Activated CD8-positive, alpha-beta T cell treated with anti-CD3 and anti-CD28 coated beads for 36 hours (primary cell): ENCODE results near the gene SH3PXD2B. TPM values are rescaled to one million over a fixed set of nuclear protein-coding genes. Genes with fewer than 3 reads are reported as not detected.

Source experiments
- ATAC-seq: fragments of 200-7000 bp; cut with Tn5 transposase; one replicate; pipeline ENCODE4 v1.10.0; 2021; ENCODE audit warnings: mild to moderate bottlenecking, moderate library complexity
- CTCF ChIA-PET: fragments of 350-600 bp; sonication (Branson Sonifier 250); formaldehyde crosslinking; loops from one replicate; lab custom pipeline; 2021; ENCODE audit warnings: antibody characterized with exemption; lab: Charles Lee
- POLR2A ChIA-PET: fragments of 350-600 bp; sonication (Branson Sonifier 250); formaldehyde crosslinking; loops from one replicate; lab custom pipeline; 2021; ENCODE audit warnings: antibody characterized with exemption; lab: Charles Lee
- DNase-seq: peaks from one replicate; pipeline ENCODE4 v3.0.0-alpha.2; 2020
- H3K27ac Mint-ChIP-seq: one replicate; pipeline ENCODE4 v1.8.0; 2021; ENCODE audit warnings: mild to moderate bottlenecking, mixed read lengths
- H3K27me3 Mint-ChIP-seq: one replicate; pipeline ENCODE4 v1.8.0; 2021; ENCODE audit warnings: mixed read lengths
- H3K36me3 Mint-ChIP-seq: one replicate; pipeline ENCODE4 v1.8.0; 2021; ENCODE audit warnings: low read depth, mixed read lengths
- H3K4me1 Mint-ChIP-seq: one replicate; pipeline ENCODE4 v1.8.0; 2021; ENCODE audit warnings: low read depth, mixed read lengths
- H3K4me3 Mint-ChIP-seq: one replicate; pipeline ENCODE4 v1.8.0; 2021; ENCODE audit warnings: mild to moderate bottlenecking, moderate library complexity, mixed read lengths
- H3K9me3 Mint-ChIP-seq: one replicate; pipeline ENCODE4 v1.8.0; 2021; ENCODE audit warnings: mixed read lengths
- intact Hi-C: fragments of 100-400 bp; cut with micrococcal nuclease; formaldehyde crosslinking; loops from one replicate; pipeline ENCODE4 v1.10.0; 2022
- total RNA-seq, 2 experiments: library from RNA; stranded (reverse); gene quantifications; one replicate each; pipeline ENCODE4 v1.2.3, GENCODE V29; 2021
- TF ChIP-seq, protein P1 (sequence below): fragments of 200-600 bp; IDR thresholded peaks from one replicate; pipeline ENCODE4 v1.8.0; 2022; ENCODE audit warnings: antibody characterized with exemption, mild to moderate bottlenecking

SH3PXD2B gene
- total RNA-seq, 2 experiments from 2014 or later = 0.38 to 0.47 TPM

DNA sequence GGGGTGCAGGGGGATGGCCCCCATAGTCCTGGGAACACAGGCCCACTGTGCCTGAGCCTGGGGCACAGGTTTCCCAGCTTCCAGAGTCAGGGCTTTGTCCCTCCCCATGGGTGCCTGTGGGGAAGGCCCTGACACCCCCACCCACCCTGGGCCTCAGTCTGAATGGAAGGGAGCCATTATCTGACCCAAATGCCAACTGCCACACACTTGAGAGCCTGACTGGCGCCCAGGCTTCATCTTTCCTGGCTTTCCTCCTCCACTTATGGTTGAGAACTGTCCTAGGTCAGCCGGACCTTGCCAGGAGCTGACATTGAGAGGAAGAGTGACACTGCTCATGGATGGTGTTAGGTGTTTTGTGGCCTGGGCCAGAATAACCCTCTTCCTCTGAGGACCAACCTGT lies 24.0 kb downstream of the SH3PXD2B start:
- no peaks in the 10 kb centered on the region for H3K36me3 Mint-ChIP-seq
- ATAC-seq = no peak
- DNase-seq = no peak
- H3K27ac Mint-ChIP-seq = no peak overlapping the region
- ChIA-PET POLR2A (no interaction called here), CTCF (no interaction called here)
- intact Hi-C loops = no loop called here
- no peaks in the 10 kb centered on the region for H3K9me3 Mint-ChIP-seq
- H3K27me3 Mint-ChIP-seq = peaks cover 1% of the 10 kb centered on the region
- TF ChIP-seq, protein P1, sequence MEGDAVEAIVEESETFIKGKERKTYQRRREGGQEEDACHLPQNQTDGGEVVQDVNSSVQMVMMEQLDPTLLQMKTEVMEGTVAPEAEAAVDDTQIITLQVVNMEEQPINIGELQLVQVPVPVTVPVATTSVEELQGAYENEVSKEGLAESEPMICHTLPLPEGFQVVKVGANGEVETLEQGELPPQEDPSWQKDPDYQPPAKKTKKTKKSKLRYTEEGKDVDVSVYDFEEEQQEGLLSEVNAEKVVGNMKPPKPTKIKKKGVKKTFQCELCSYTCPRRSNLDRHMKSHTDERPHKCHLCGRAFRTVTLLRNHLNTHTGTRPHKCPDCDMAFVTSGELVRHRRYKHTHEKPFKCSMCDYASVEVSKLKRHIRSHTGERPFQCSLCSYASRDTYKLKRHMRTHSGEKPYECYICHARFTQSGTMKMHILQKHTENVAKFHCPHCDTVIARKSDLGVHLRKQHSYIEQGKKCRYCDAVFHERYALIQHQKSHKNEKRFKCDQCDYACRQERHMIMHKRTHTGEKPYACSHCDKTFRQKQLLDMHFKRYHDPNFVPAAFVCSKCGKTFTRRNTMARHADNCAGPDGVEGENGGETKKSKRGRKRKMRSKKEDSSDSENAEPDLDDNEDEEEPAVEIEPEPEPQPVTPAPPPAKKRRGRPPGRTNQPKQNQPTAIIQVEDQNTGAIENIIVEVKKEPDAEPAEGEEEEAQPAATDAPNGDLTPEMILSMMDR = no peak
- H3K4me1 Mint-ChIP-seq = no peaks in the 10 kb centered on the region
- no peak overlapping the region for H3K4me3 Mint-ChIP-seq

DNA sequence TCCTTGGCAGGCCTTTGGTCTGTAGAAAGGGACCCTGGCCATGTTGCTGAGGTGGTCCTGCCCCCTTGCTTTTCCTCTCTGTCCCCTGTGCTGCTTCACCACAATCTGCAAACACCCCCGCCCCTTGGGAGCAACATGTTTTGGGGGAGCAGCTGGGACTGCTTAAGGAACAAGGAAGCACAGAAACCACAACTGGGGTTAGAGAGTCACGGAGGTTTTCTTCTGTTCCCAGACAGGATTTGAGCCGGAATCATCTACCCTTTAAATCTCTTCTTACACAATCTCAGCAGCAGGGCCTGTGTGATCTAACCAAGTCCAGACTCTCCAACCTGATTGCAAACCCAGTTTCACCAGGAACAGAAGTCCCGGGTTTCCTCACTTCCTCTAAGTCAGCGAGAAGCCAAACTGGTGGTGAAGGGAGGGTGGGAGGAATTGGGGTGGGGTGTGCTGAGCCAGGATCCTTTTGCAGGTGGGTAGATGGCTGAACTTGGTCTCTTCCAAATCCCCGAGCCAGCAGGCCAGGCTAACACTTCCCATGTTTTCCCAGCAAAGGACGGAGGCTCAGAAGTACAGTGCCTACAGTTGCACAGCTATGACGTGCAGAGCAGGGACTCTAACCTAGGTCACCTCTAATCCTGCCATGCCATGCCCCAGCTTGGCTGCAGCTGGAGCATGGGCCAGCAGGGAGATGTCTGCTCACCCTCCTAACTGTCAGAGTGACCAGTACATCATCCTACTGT lies 25.0 kb downstream of the SH3PXD2B start:
- ATAC-seq (no peak), DNase-seq (no peak)
- POLR2A ChIA-PET = interaction anchor here (0.5 kb wide), 1 partner anchor 16 kb away, joined by 3 read pairs; no protein-coding TSS in a partner anchor
- CTCF ChIA-PET = no interaction called here
- Mint-ChIP-seq H3K9me3 (no peaks in the 10 kb centered on the region), H3K36me3 (no peaks in the 10 kb centered on the region), H3K27me3 (peaks cover 5% of the 10 kb centered on the region), H3K4me1 (no peaks in the 10 kb centered on the region), H3K27ac (no peak overlapping the region), H3K4me3 (no peak overlapping the region)
- intact Hi-C loops = no loop called here
- TF ChIP-seq, protein P1 = no peak

DNA sequence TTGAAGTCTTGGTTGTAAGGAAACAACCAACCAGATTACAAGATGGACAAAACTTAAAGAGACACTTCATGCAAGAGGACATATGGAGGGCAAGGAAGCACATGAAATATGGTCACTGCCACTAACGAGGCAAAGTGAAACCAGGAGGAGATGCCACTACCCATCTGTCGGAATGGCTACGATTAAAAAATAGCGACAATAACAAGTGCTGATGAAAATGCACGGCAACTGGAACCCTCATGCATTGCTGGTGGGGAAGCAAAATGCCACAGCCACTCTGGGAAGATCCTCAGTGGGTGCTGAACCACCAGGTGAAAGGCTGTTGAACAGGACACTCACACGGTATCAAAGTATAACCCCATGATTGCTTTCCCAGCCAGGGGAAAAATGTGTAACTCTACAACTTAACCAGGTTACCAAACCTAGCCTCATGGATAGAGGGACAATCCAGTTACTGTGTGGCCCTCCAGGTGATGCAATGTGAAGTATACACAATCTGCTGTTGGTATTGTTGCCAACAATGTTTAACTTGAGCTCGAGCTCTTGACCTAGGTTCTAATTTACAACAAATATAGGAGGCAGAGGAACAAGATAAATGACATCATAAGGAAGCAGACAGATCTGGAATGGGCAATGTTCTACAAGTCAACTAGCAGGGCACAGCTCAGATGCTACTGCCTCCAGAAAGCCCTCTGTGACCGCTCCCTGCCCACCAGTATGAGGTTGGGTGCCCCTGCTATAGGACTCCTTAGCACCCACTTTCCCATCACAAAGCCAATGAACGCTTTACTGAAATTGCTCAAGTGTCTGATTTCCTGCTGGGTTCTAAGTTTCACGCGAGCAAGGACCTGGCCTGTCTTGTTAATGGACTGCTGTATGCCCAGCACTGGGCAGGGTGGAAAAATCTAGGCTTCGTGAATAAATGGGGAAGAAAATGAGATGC lies 25.8 kb downstream of the SH3PXD2B start:
- peaks cover 5% of the 10 kb centered on the region for H3K27me3 Mint-ChIP-seq
- DNase-seq (no peak), ATAC-seq (no peak)
- H3K36me3 Mint-ChIP-seq = no peaks in the 10 kb centered on the region
- ChIA-PET POLR2A (interaction anchor here (0.5 kb wide), 1 partner anchor 17 kb away, joined by 3 read pairs; no protein-coding TSS in a partner anchor), CTCF (no interaction called here)
- intact Hi-C loops = no loop called here
- no peak overlapping the region for H3K27ac Mint-ChIP-seq
- H3K9me3 Mint-ChIP-seq = no peaks in the 10 kb centered on the region
- TF ChIP-seq, protein P1 = no peak
- H3K4me1 Mint-ChIP-seq = no peaks in the 10 kb centered on the region
- no peak overlapping the region for H3K4me3 Mint-ChIP-seq

DNA sequence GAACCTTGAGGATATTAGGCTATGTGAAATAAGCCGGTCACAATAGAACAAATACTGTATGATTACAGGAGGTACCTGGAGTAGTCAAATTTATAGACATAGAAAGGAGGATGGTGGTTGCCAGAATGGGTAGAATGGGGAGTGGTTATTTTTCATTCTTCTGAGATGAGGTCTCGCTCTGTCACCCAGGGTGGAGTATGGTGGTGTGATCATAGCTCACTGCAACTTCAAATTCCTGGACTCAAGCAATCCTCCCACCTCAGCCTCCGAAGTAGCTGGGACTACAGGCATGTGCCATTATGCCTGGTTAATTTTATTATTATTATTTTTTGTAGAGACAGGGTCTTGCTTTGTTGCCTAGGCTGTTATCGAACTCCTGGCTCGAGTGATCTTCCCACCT lies 27.1 kb downstream of the SH3PXD2B start:
- CTCF ChIA-PET = no interaction called here
- H3K36me3 Mint-ChIP-seq = no peaks in the 10 kb centered on the region
- DNase-seq = no peak
- intact Hi-C loops = no loop called here
- POLR2A ChIA-PET = no interaction called here
- H3K4me3 Mint-ChIP-seq = no peak overlapping the region
- ATAC-seq = no peak
- no peaks in the 10 kb centered on the region for H3K4me1 Mint-ChIP-seq
- no peaks in the 10 kb centered on the region for H3K9me3 Mint-ChIP-seq
- TF ChIP-seq, protein P1 = no peak
- peaks cover 5% of the 10 kb centered on the region for H3K27me3 Mint-ChIP-seq
- H3K27ac Mint-ChIP-seq = no peak overlapping the region

DNA sequence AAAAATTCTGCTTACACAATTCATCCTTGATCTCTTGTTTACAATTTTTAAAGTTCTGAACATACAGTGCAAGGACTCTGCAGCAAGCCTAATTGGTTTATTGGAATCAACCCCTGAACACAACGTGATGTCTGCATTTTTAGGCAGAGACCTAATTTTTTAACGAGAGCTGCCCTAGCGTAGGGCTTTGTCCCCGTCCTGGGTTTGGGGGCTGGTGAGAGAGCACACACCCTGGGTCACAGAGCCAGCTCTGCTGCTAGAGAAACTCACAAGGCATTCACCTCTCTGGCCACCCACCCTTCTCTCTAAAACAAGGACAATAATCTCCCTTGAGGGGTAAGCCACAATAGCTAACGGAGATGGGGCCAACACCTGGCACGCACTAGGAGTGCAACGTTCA lies 28.2 kb downstream of the SH3PXD2B start:
- H3K4me1 Mint-ChIP-seq = no peaks in the 10 kb centered on the region
- no peak overlapping the region for H3K4me3 Mint-ChIP-seq
- no peaks in the 10 kb centered on the region for H3K36me3 Mint-ChIP-seq
- no peaks in the 10 kb centered on the region for H3K9me3 Mint-ChIP-seq
- ChIA-PET POLR2A (no interaction called here), CTCF (no interaction called here)
- TF ChIP-seq, protein P1 = no peak
- ATAC-seq = no peak
- peaks cover 5% of the 10 kb centered on the region for H3K27me3 Mint-ChIP-seq
- no peak for DNase-seq
- no peak overlapping the region for H3K27ac Mint-ChIP-seq
- intact Hi-C loops = no loop called here
